Brain microvascular endothelial cell (primary cell): ENCODE results near the gene FTSJ3.
"Not testable (repeated sequence)": the region's sequence is repeated elsewhere in the genome, so short reads cannot be mapped to it uniquely, and the experiment has no call there.

Source experiments
- DNase-seq: peaks from one replicate; pipeline ENCODE4 v3.0.0-alpha.2; 2020
- H3K27ac ChIP-seq: fragments of 250-450 bp; sonication (Bioruptor Pico); 2 replicates; pipeline ENCODE4 v1.5.1; 2020; ENCODE audit warnings: mild to moderate bottlenecking, moderate library complexity
- H3K27me3 ChIP-seq: fragments of 250-450 bp; sonication (Bioruptor Pico); replicated peaks from 2 replicates; pipeline ENCODE4 v1.5.1; 2020; ENCODE audit warnings: mild to moderate bottlenecking
- H3K36me3 ChIP-seq: fragments of 250-450 bp; sonication (Bioruptor Pico); replicated peaks from 2 replicates; pipeline ENCODE4 v1.5.1; 2020; ENCODE audit warnings: mild to moderate bottlenecking
- H3K4me3 ChIP-seq: 2 replicates; pipeline ENCODE4 v1.5.1; 2011; ENCODE audit warnings: low read depth, mild to moderate bottlenecking, control low read depth, low read length, moderate library complexity
- in situ Hi-C: cut with HindIII; loops from 2 replicates; pipeline ENCODE4 v1.10.0; 2017; ENCODE audit warnings: low sequenced_read_pairs, low pct_ligation_motif_present
- TF ChIP-seq, protein P1 (sequence below): IDR thresholded peaks from 2 replicates; pipeline ENCODE4 v1.5.1; 2011; ENCODE audit warnings: low read depth, mild to moderate bottlenecking, moderate library complexity, low read length, control low read depth, inconsistent platforms; ENCODE audit errors: missing control alignments

Gene FTSJ3

DNA sequence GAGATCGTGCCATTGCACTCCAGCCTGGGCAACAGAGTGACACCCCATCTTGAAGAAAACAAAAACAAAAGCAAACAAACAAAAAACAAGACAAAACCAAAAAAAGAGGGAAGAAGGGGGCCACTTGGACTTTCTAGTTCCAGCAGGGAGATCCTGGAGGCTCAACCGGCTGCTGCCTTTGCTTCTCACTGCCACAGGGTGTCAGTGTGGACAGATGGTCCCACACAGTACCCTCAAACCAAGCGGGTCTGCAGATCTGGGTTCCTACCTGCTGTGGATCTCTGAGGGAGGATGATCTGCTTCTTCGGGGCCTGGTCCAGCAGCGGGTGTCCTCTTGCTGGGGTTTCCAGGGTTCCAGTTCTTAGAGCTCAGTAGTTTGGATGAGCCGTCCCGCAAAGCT, 39.2 kb upstream of the FTSJ3 start:
- H3K27me3 ChIP-seq, H3K4me3 ChIP-seq, in situ Hi-C loops, H3K36me3 ChIP-seq, DNase-seq, H3K27ac ChIP-seq: not testable (repeated sequence)
- TF ChIP-seq, protein P1, sequence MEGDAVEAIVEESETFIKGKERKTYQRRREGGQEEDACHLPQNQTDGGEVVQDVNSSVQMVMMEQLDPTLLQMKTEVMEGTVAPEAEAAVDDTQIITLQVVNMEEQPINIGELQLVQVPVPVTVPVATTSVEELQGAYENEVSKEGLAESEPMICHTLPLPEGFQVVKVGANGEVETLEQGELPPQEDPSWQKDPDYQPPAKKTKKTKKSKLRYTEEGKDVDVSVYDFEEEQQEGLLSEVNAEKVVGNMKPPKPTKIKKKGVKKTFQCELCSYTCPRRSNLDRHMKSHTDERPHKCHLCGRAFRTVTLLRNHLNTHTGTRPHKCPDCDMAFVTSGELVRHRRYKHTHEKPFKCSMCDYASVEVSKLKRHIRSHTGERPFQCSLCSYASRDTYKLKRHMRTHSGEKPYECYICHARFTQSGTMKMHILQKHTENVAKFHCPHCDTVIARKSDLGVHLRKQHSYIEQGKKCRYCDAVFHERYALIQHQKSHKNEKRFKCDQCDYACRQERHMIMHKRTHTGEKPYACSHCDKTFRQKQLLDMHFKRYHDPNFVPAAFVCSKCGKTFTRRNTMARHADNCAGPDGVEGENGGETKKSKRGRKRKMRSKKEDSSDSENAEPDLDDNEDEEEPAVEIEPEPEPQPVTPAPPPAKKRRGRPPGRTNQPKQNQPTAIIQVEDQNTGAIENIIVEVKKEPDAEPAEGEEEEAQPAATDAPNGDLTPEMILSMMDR, result peak; percentile 38

DNA sequence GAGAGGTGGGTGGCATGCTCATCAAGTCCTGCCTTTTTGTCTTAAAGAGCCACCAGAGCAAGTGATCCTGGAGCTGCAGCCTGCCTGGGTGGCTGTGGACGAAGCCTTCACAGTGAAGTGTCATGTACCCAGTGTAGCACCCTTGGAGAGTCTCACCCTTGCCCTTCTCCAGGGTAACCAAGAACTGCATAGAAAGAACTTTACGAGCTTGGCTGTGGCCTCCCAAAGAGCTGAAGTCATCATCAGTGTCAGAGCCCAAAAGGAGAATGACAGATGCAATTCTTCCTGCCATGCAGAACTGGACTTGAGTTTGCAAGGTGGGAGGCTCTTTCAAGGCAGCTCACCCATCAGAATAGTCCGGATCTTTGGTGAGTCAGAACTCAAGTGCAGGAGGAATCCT, 31.8 kb upstream of the FTSJ3 start:
- no peaks in the 10 kb centered on the region for H3K36me3 ChIP-seq
- H3K4me3 ChIP-seq, result no peak overlapping the region
- in situ Hi-C loops, result no loop called here
- no peak for DNase-seq
- TF ChIP-seq, protein P1, result no peak
- no peak overlapping the region for H3K27ac ChIP-seq
- H3K27me3 ChIP-seq, result no peaks in the 10 kb centered on the region

DNA sequence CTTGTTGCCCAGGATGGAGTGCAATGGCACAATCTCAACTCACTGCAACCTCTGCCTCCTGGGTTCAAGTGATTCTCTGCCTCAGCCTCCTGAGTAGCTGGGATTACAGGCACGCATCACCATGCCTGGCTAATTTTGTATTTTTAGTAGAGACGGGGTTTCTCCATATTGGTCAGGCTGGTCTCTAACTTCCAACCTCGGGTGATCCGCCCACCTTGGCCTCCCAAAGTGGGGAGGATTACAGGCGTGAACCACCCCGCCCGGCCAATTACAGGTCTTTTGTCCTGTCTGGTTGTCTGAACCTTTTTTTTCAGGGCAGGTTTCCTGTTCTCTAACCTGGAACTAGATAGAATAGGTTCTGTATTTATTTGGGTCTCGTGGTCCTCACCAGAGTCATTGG, 29.0 kb upstream of the FTSJ3 start:
- DNase-seq, H3K27me3 ChIP-seq, in situ Hi-C loops: not testable (repeated sequence)

DNA sequence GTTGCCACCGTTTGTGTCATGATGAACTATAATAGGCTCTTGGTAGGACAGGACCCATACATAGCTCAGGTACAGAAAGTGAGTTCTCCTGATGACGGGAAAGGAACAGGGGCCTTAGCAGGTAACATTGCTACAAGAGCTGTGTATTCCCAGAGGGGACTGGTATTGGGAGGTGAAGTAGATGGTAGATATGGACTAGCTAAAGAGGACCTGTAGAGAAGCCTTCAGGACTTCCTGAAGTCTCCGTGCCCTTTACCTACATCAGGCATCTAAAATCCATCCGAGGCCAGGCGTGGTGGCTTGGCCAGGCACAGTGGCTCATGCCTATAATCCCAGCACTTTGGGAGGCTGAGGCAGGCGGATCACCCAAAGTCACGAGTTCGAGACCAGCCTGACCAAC, 27.7 kb upstream of the FTSJ3 start:
- DNase-seq, result no peak
- no peak overlapping the region for H3K4me3 ChIP-seq
- H3K36me3 ChIP-seq, result no peaks in the 10 kb centered on the region
- H3K27me3 ChIP-seq, result no peaks in the 10 kb centered on the region
- no peak overlapping the region for H3K27ac ChIP-seq
- in situ Hi-C loops, result no loop called here
- TF ChIP-seq, protein P1, result no peak

More for the DNA sequence above, 29.0 kb upstream of the FTSJ3 start:
- not testable (repeated sequence) for H3K27ac ChIP-seq, H3K36me3 ChIP-seq, H3K4me3 ChIP-seq

DNA sequence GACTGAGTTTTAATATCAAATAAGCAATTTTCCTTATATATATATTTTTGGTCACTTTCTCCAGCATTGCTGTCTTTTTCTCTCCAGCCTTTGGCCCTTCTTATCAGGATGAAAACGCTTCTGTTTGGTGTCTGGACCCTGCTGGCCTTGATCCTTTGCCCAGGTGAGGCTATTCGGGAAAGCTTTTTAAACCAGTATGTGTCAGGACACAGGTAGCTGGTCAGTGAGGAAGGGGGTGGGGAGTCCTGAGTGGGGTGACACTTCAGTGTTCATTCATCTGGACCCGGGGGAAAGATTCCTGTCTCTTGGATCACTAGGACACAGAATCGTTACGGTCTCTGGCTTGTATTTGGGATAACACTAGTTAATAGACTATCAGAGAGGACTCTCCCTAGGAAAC, 27.2 kb upstream of the FTSJ3 start:
- in situ Hi-C loops, result no loop called here
- Histone ChIP-seq H3K27ac (no peak overlapping the region), H3K4me3 (no peak overlapping the region), H3K27me3 (no peaks in the 10 kb centered on the region), H3K36me3 (no peaks in the 10 kb centered on the region)
- TF ChIP-seq, protein P1, result no peak
- DNase-seq, result no peak

DNA sequence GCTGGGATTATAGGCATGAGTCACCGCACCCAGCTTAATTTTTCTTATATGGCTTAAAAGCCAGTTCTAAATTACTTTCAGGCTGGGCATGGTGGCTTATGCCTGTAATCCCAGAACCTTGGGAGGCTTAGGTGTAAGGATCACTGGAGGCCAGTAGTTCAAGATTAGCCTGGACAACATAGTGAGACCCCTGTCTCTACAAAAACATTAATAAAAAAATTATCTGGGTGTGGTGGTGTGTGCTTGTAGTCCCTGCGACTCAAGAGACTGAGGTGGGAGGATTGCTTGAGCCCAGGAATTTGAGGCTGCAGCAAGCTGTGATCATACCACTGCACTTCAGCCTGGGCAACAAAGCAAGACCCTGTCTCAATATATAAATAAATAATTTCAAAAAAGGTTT, 25.8 kb upstream of the FTSJ3 start:
- Histone ChIP-seq H3K27me3 (no peaks in the 10 kb centered on the region), H3K27ac (no peak overlapping the region), H3K36me3 (no peaks in the 10 kb centered on the region), H3K4me3 (no peak overlapping the region)
- in situ Hi-C loops, result no loop called here
- TF ChIP-seq, protein P1, result no peak
- no peak for DNase-seq
